22Rv1 (cell line): ENCODE results near the gene PTPDC1.

Experiments used
- H3K27ac ChIP-seq: fragments of 450-650 bp; 2 replicates; pipeline ENCODE4 v1.5.1; 2017
- CTCF ChIP-seq: fragments of 450-650 bp; IDR thresholded peaks from 2 replicates; pipeline ENCODE4 v1.5.1; 2017; ENCODE audit warnings: mild to moderate bottlenecking
- ZFX ChIP-seq: fragments of 450-650 bp; IDR thresholded peaks from 2 replicates; pipeline ENCODE4 v1.6.1; 2017; ENCODE audit warnings: antibody characterized with exemption, borderline replicate concordance

PTPDC1 gene

GRCh38 chr9:94145640-94146039 is 61.4 kb downstream of the PTPDC1 start:
- TF ChIP-seq CTCF (no peak), ZFX (no peak)
- no peak overlapping the region for H3K27ac ChIP-seq

- no peak for TF ChIP-seq ZFX
- H3K27ac ChIP-seq: no peak overlapping the region
Measured at GRCh38 chr9:94147776-94148175, 63.5 kb downstream of the PTPDC1 start.

GRCh38 chr9:94148419-94148818 is 64.2 kb downstream of the PTPDC1 start:
- no peak overlapping the region for H3K27ac ChIP-seq
- TF ChIP-seq CTCF (no peak), ZFX (no peak)

GRCh38 chr9:94149696-94150095 is 65.4 kb downstream of the PTPDC1 start:
- no peak overlapping the region for H3K27ac ChIP-seq
- no peak for TF ChIP-seq ZFX
- TF ChIP-seq CTCF: no peak

GRCh38 chr9:94150279-94150828 is 66.1 kb downstream of the PTPDC1 start:
- no peak overlapping the region for H3K27ac ChIP-seq
- TF ChIP-seq CTCF (no peak), ZFX (no peak)

GRCh38 chr9:94150890-94151650 is 66.8 kb downstream of the PTPDC1 start:
- no peak overlapping the region for H3K27ac ChIP-seq
- TF ChIP-seq CTCF (no peak), ZFX (no peak)

GRCh38 chr9:94153905-94154304 is 69.6 kb downstream of the PTPDC1 start:
- TF ChIP-seq ZFX (no peak), CTCF (no peak)
- no peak overlapping the region for H3K27ac ChIP-seq
